ENCODE measurements around the gene LCK.
A peak's percentile ranks its signal among the peaks of the same experiment; 100 is the strongest.

- TF ChIP-seq SP1 (CRISPR knock-in tag; conservative IDR thresholded peaks at IDR 0.05) (peak; percentile 61; the same call in 1 of the 2 replicates), FOXP4 (CRISPR knock-in tag; IDR thresholded peaks at IDR 0.05) (no peak), NR3C1 (CRISPR knock-in tag; conservative IDR thresholded peaks at IDR 0.05; ENCODE audit: low read depth) (no peak), KAT7 (CRISPR knock-in tag; IDR thresholded peaks at IDR 0.05; ENCODE audit: borderline replicate concordance) (no peak), CTCF (IDR thresholded peaks at IDR 0.05) (peak; percentile 95), TEAD4 (CRISPR knock-in tag; IDR thresholded peaks at IDR 0.05) (no peak), IRF1 (CRISPR knock-in tag; IDR thresholded peaks at IDR 0.05) (no peak), CREB1 (CRISPR knock-in tag; IDR thresholded peaks at IDR 0.05) (no peak), ATF3 (CRISPR knock-in tag; conservative IDR thresholded peaks at IDR 0.05) (no peak), ELF4 (CRISPR knock-in tag; IDR thresholded peaks at IDR 0.05; ENCODE audit: low read depth) (no peak), STAT6 (CRISPR knock-in tag; conservative IDR thresholded peaks at IDR 0.05; ENCODE audit: low read depth) (no peak)
Observed at GRCh38 chr1:32247983-32248889, 2.8 kb upstream of the LCK start.
